Gastrocnemius medialis (tissue), 4 donors: ENCODE results near the gene PRSS8. TPM values are rescaled to one million over a fixed set of nuclear protein-coding genes. Genes with fewer than 3 reads are reported as not detected.
"Not testable (repeated sequence)": the region's sequence is repeated elsewhere in the genome, so short reads cannot be mapped to it uniquely, and the experiment has no call there.

Experiments used
- ATAC-seq, 2 donors: fragments of 150-250 bp; one replicate each; pipeline ENCODE4 v1.9.1; 2016
- DNase-seq, 2 donors: peaks; one replicate each; pipeline ENCODE4 v3.0.0-alpha.2; 2019
- H3K27ac ChIP-seq, 4 donors: fragments of 200-600 bp; sonication (generic); 1 replicate in 1 of 4; 2 replicates in 3 of 4; pipeline ENCODE4 v1.5.1; 2016 to 2018; ENCODE audit warnings: mild to moderate bottlenecking in 2 of 4, moderate library complexity in 1 of 4
- H3K27me3 ChIP-seq, 3 donors: fragments of 200-600 bp; sonication (generic) in 2 of 3; 1 replicate in 1 of 3; 2 replicates in 2 of 3; pipeline versions ENCODE4 v1.5.1 to v1.6.0; 2016 to 2019; ENCODE audit warnings: mild to moderate bottlenecking in 1 of 3, moderate library complexity in 1 of 3
- H3K36me3 ChIP-seq, 2 donors: fragments of 200-600 bp; sonication (generic) in 1 of 2; one replicate each; pipeline ENCODE4 v1.5.1; 2017 to 2018
- H3K4me1 ChIP-seq, 2 donors: fragments of 200-600 bp; sonication (generic) in 1 of 2; one replicate each; pipeline ENCODE4 v1.5.1; 2016 to 2017; ENCODE audit warnings: mild to moderate bottlenecking in 2 of 2
- H3K4me3 ChIP-seq, 4 donors: fragments of 200-600 bp; sonication (generic) in 3 of 4; 1 replicate in 1 of 4; 2 replicates in 3 of 4; pipeline ENCODE4 v1.5.1; 2016 to 2019; ENCODE audit warnings: mild to moderate bottlenecking in 2 of 4
- H3K9me3 ChIP-seq, 3 donors: fragments of 200-600 bp; sonication (generic) in 2 of 3; 1 replicate in 1 of 3; 2 replicates in 2 of 3; pipeline ENCODE4 v1.5.1; 2016 to 2019
- POLR2A ChIP-seq, 2 donors: fragments of 450-650 bp; IDR thresholded peaks; one replicate each; pipeline ENCODE4 v1.6.1; 2017; ENCODE audit warnings: antibody characterized with exemption in 2 of 2, mild to moderate bottlenecking in 2 of 2, moderate library complexity in 2 of 2
- in situ Hi-C, 4 donors: fragments of 200-750 bp; cut with MboI; loops; one replicate each; pipeline versions ENCODE4 v1.15.0 to v1.8.0; 2017; ENCODE audit warnings: low sequenced_read_pairs in 4 of 4
- intact Hi-C: fragments of 100-400 bp; cut with DNase I; formaldehyde crosslinking; loops from one replicate; pipeline ENCODE4 v1.15.1; 2023; ENCODE audit warnings: low total_unique reads
- total RNA-seq, 4 donors: library from RNA; depleted of rRNA; stranded (reverse); fragments of >200 nt; gene quantifications; one replicate each; pipeline versions ENCODE4 v1.1.0 to v1.2.3, GENCODE V29; 2016
- TF ChIP-seq, protein P1 (sequence below), 5 experiments: fragments of 450-650 bp in 3 of 5; fragments of 200-600 bp in 2 of 5; sonication (generic) in 2 of 5; IDR thresholded peaks in 4 of 5; conservative IDR thresholded peaks in 1 of 5; 1 replicate in 4 of 5; 2 replicates in 1 of 5; pipeline ENCODE4 v1.5.1; 2016 to 2019; ENCODE audit warnings: antibody characterized with exemption in 5 of 5, mild to moderate bottlenecking in 3 of 5, moderate library complexity in 3 of 5

PRSS8 gene
- total RNA-seq, 4 donors from 2014 or later, result 0.24 to 1.2 TPM; not detected in 2

DNA sequence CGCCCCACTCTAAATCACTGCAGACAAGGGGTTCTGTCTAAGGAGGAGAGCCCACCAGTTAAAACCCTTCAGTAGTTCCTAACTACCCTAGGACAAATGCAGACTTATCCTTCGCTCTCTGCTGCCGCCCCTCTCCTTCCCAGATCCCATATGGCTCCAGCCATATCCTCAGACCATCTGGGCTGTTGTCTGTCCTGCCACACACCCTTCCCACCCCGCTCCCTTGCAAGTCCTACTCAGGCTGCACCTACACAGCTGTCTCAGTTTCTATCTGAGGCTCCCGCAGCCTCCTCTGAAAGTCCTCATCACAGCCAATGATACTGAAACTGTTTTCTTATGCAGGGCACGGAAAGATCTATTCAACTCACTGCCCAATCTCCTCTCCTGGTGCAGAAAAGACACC is 28.1 kb downstream of the PRSS8 start:
- H3K4me1 ChIP-seq, result peaks cover 28 to 35% of the 10 kb centered on the region in 2 donors
- H3K27ac ChIP-seq, result peak overlapping the region; percentile 85 to 100 (median 97)
- intact Hi-C loops (loop anchor here (5.0 kb wide), 1 partner anchor 350 kb away; the partner anchor contains the start of gene ARMC5), in situ Hi-C loops (loop anchor here in 1 of 4 donors (10.0 kb wide), 1 partner anchor 337 kb away; the partner anchor contains the start of gene ZNF843)
- no peak for TF ChIP-seq POLR2A (IDR thresholded peaks at IDR 0.05)
- TF ChIP-seq, protein P1, sequence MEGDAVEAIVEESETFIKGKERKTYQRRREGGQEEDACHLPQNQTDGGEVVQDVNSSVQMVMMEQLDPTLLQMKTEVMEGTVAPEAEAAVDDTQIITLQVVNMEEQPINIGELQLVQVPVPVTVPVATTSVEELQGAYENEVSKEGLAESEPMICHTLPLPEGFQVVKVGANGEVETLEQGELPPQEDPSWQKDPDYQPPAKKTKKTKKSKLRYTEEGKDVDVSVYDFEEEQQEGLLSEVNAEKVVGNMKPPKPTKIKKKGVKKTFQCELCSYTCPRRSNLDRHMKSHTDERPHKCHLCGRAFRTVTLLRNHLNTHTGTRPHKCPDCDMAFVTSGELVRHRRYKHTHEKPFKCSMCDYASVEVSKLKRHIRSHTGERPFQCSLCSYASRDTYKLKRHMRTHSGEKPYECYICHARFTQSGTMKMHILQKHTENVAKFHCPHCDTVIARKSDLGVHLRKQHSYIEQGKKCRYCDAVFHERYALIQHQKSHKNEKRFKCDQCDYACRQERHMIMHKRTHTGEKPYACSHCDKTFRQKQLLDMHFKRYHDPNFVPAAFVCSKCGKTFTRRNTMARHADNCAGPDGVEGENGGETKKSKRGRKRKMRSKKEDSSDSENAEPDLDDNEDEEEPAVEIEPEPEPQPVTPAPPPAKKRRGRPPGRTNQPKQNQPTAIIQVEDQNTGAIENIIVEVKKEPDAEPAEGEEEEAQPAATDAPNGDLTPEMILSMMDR (IDR thresholded peaks at IDR 0.05 in 4 of 5, conservative IDR thresholded peaks at IDR 0.05 in 1 of 5), result no peak
- ATAC-seq (no peak), DNase-seq (no peak)
- peaks cover 0 to 31% of the 10 kb centered on the region in 2 donors for H3K36me3 ChIP-seq
- H3K27me3 ChIP-seq, result no peaks in the 10 kb centered on the region
- H3K4me3 ChIP-seq, result peak overlapping the region in 1 of 4 donors; percentile 98
- H3K9me3 ChIP-seq, result no peaks in the 10 kb centered on the region

DNA sequence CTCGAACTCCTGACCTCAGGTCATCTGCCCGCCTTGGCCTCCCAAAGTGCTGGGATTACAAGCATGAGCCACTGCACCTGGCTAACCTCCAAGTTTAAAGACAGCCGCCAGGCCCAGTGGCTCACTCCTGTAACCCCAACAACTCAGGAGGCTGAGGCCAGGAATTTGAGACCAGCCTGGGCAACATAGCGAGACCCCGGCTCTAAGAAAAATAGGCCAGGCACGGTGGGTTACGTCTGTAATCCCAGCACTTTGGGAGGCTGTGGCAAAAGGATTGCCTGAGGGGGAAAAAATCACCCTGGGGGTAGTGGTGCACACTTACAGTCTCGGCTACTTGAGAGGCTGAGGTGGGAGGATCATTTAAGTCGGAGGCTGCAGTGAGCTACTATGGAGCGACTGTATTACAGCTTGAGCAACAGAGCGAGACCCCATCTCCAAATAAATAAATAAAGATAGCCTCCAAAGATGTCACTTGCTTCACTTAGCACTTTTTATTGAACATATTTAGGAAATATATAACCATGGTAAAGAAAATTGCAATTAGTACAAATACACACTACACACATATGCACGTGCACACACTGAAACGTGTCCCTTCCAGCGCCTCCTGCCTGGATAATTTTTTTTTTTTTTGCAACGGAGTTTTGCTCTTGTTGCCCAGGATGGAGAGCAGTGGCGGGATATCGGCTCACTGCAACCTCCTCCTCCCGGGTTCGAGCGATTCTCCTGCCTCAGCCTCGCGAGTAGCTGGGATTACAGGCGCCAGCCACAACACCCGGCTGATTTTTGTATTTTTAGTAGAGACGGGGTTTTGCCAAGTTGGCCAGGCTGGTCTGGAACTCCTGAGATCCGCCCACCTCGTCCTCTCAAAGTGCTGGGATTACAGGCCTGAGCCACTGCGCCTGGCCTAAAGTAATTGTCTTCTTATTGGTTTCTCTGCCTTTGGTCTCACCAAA is 28.7 kb downstream of the PRSS8 start:
- Histone ChIP-seq H3K9me3 (no peaks in the 10 kb centered on the region), H3K36me3 (peaks cover 0 to 25% of the 10 kb centered on the region in 2 donors), H3K27me3 (no peaks in the 10 kb centered on the region), H3K27ac (peak overlapping the region; percentile 79 to 100 (median 97)), H3K4me3 (no peak overlapping the region), H3K4me1 (peaks cover 22 to 28% of the 10 kb centered on the region in 2 donors)
- no peak for ATAC-seq
- in situ Hi-C loops (loop anchor here in 1 of 4 donors (10.0 kb wide), 1 partner anchor 338 kb away; the partner anchor contains the start of gene ZNF843), intact Hi-C loops (loop anchor here (5.0 kb wide), 1 partner anchor 351 kb away; the partner anchor contains the start of gene ARMC5)
- TF ChIP-seq POLR2A (IDR thresholded peaks at IDR 0.05), result no peak
- TF ChIP-seq, protein P1 (IDR thresholded peaks at IDR 0.05 in 4 of 5, conservative IDR thresholded peaks at IDR 0.05 in 1 of 5), result no peak
- DNase-seq, result no peak

- peak overlapping the region; percentile 79 to 100 (median 97) for H3K27ac ChIP-seq
- DNase-seq (peak; percentile 88 to 96), ATAC-seq (peak; percentile 89 to 90)
- H3K36me3 ChIP-seq, result peaks cover 0 to 14% of the 10 kb centered on the region in 2 donors
- no peaks in the 10 kb centered on the region for H3K27me3 ChIP-seq
- intact Hi-C loops, result loop anchor here (2.0 to 5.0 kb wide), 2 partner anchors 37 to 352 kb away; partner anchors contain the start of gene ARMC5
- peaks cover 22 to 28% of the 10 kb centered on the region in 2 donors for H3K4me1 ChIP-seq
- no peaks in the 10 kb centered on the region for H3K9me3 ChIP-seq
- in situ Hi-C loops, result loop anchor here in 1 of 4 donors (10.0 kb wide), 1 partner anchor 339 kb away; the partner anchor contains the start of gene ZNF843
- no peak for TF ChIP-seq POLR2A (IDR thresholded peaks at IDR 0.05)
- TF ChIP-seq, protein P1 (IDR thresholded peaks at IDR 0.05 in 4 of 5, conservative IDR thresholded peaks at IDR 0.05 in 1 of 5), result peak; percentile 77 to 94 (median 89)
- H3K4me3 ChIP-seq, result peak overlapping the region in 3 of 4 donors; percentile 16 to 48 (median 39)
These were observed 29.8 kb downstream of the PRSS8 start for GRCh38 chr16:31105677-31106213.

DNA sequence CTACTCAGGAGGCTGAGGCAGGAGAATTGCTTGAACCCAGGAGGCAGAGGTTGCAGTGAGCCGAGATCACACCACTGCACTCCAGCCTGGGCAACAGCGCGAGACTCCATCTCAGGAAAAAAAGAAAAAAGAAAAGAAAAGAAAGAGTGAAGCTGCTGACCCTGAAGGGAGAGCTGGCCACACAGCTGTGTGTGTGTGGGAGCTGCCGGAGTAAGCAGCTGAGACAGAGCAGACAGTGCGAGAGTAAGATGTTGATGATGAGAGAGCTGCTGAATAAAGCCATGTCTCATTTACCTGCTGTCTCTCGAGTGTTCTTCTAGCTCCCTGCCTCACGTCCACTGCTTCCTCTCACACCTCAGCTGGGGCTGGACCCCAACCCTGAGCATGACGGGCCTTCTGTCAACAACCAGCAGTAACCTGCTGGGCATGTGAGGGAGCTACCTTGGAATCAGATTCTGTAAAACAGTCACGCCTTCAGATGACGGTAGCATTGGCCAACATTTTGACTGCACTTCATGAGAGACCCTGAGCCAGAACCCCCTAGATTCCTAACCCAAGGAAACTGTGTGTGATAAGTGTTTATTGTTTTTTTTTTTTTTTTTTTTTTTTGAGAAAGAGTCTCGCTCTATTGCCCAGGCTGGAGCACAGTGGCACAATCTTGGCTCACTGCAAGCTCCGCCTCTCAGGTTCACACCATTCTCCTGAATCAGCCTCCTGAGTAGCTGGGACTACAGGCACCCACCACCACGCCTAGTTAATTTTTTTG is 34.5 kb downstream of the PRSS8 start:
- H3K4me3 ChIP-seq, intact Hi-C loops, H3K36me3 ChIP-seq, H3K9me3 ChIP-seq, H3K27me3 ChIP-seq, DNase-seq, H3K27ac ChIP-seq, H3K4me1 ChIP-seq, ATAC-seq: not testable (repeated sequence)
- in situ Hi-C loops, result loop anchor here in 1 of 4 donors (10.0 kb wide), 1 partner anchor 344 kb away; the partner anchor contains the start of gene ZNF843
